ENCODE measurements around the gene SUPT20HL1.

- no peak for TF ChIP-seq REST (IDR thresholded peaks at IDR 0.05; ENCODE audit: unreplicated experiment)
- TF ChIP-seq CTCF (conservative IDR thresholded peaks at IDR 0.05; ENCODE audit: low read depth in 2 of 2) = no peak
- TF ChIP-seq EZH2 (IDR thresholded peaks at IDR 0.05; ENCODE audit: low read depth, unreplicated experiment) = no peak
- no peak for TF ChIP-seq EZH2phosphoT487 (IDR thresholded peaks at IDR 0.05; ENCODE audit: unreplicated experiment)
- TF ChIP-seq ETS1 (IDR thresholded peaks at IDR 0.05) = no peak
- TF ChIP-seq CREB1 (CRISPR knock-in tag; IDR thresholded peaks at IDR 0.05; ENCODE audit: low read depth) = no peak
- TF ChIP-seq ZNF114 (CRISPR knock-in tag; IDR thresholded peaks at IDR 0.05) = no peak
- no peak for TF ChIP-seq STAT1 (IDR thresholded peaks at IDR 0.05; ENCODE audit: unreplicated experiment)
- TF ChIP-seq POLR2AphosphoS5 (IDR thresholded peaks at IDR 0.05; ENCODE audit: low read depth) = no peak
These were observed 44.3 kb upstream of the SUPT20HL1 start for GRCh38 chrX:24316111-24316510.

All from GM23338 (cell line).